Keratinocyte (primary cell): Measurements from ENCODE around the gene PRKN. TPM values are rescaled to one million over a fixed set of nuclear protein-coding genes. Genes with fewer than 3 reads are reported as not detected.

Experiments
- DNase-seq: peaks from one replicate; pipeline ENCODE4 v3.0.0-alpha.2; 2011; ENCODE audit warnings: low read depth, missing footprints, low spot score
- FAIRE-seq: peaks from 2 replicates; lab custom pipeline; 2011; peaks lifted over from hg19 to GRCh38; lab: Jason Lieb, UNC
- H2AFZ ChIP-seq: 2 replicates; pipeline ENCODE4 v1.6.0; 2012; ENCODE audit warnings: low read length, control low read depth, inconsistent platforms; ENCODE audit not compliant: control insufficient read depth
- H3K27ac ChIP-seq: 2 replicates; pipeline ENCODE4 v1.5.1; 2011; ENCODE audit warnings: low read length; ENCODE audit not compliant: control insufficient read depth, insufficient read depth
- H3K27me3 ChIP-seq: 3 replicates; pipeline ENCODE4 v1.6.0; 2011; ENCODE audit warnings: low read length; ENCODE audit not compliant: control insufficient read depth, insufficient read depth; ENCODE audit errors: extremely low read depth
- H3K36me3 ChIP-seq, 2 experiments: 2 replicates in 1 of 2; 3 replicates in 1 of 2; pipeline ENCODE4 v1.5.1; 2011; ENCODE audit warnings: low read length in 2 of 2, mild to moderate bottlenecking in 1 of 2; ENCODE audit not compliant: control insufficient read depth in 2 of 2, insufficient read depth in 2 of 2; ENCODE audit errors: extremely low read depth in 1 of 2
- H3K4me1 ChIP-seq: 3 replicates; pipeline ENCODE4 v1.5.1; 2011; ENCODE audit warnings: low read length; ENCODE audit not compliant: control insufficient read depth, insufficient read depth; ENCODE audit errors: extremely low read depth
- H3K4me2 ChIP-seq: 3 replicates; pipeline ENCODE4 v1.6.0; 2011; ENCODE audit warnings: low read depth, low read length; ENCODE audit not compliant: control insufficient read depth, insufficient read depth; ENCODE audit errors: extremely low read depth
- H3K4me3 ChIP-seq, 3 experiments: fragments of 200-600 bp in 1 of 3; sonication (generic) in 1 of 3; 2 replicates in 2 of 3; 3 replicates in 1 of 3; pipeline ENCODE4 v1.5.1; 2011 to 2016; ENCODE audit warnings: low read length in 3 of 3, mild to moderate bottlenecking in 3 of 3, control low read depth in 2 of 3, inconsistent platforms in 1 of 3, low read depth in 1 of 3, mixed read lengths in 1 of 3, mixed run types in 1 of 3, moderate library complexity in 1 of 3; ENCODE audit not compliant: control insufficient read depth in 2 of 3, insufficient read depth in 2 of 3; ENCODE audit errors: extremely low read depth in 1 of 3
- H3K79me2 ChIP-seq: 2 replicates; pipeline ENCODE4 v1.6.0; 2012; ENCODE audit warnings: low read length; ENCODE audit not compliant: control insufficient read depth, insufficient read depth
- H3K9ac ChIP-seq: 3 replicates; pipeline ENCODE4 v1.6.0; 2011; ENCODE audit warnings: low read length; ENCODE audit not compliant: control insufficient read depth, insufficient read depth; ENCODE audit errors: extremely low read depth
- H3K9me1 ChIP-seq: 3 replicates; pipeline ENCODE4 v1.6.0; 2011; ENCODE audit warnings: low read length; ENCODE audit not compliant: control insufficient read depth, insufficient read depth; ENCODE audit errors: extremely low read depth
- H3K9me3 ChIP-seq: 2 replicates; pipeline ENCODE4 v1.5.1; 2012; ENCODE audit warnings: low read depth, low read length; ENCODE audit not compliant: control insufficient read depth
- H4K20me1 ChIP-seq: 3 replicates; pipeline ENCODE4 v1.6.0; 2011; ENCODE audit warnings: low read length; ENCODE audit not compliant: control insufficient read depth, insufficient read depth; ENCODE audit errors: extremely low read depth
- EZH2 ChIP-seq: IDR thresholded peaks from one replicate; pipeline ENCODE4 v1.6.1; 2012; ENCODE audit warnings: inconsistent platforms, mild to moderate bottlenecking, low read length, moderate library complexity
- dilution Hi-C: fragments of 300-500 bp; cut with MboI; formaldehyde crosslinking; loops from one replicate; pipeline ENCODE4 v1.7.0; 2020; ENCODE audit warnings: low sequenced_read_pairs; ENCODE audit not compliant: extremely low pct_ligation_motif_present
- polyA plus RNA-seq, 5 experiments: library from polyadenylated mRNA; depleted of rRNA in 3 of 5; stranded (reverse) in 3 of 5; stranded (forward) in 1 of 5; unstranded in 1 of 5; fragments of >200 nt; gene quantifications; 1 replicate in 1 of 5; 2 replicates in 3 of 5; 3 replicates in 1 of 5; pipeline versions ENCODE4 v1.2.1 to v1.2.3, GENCODE V29; 2011 to 2012; ENCODE audit warnings: missing spikeins in 2 of 5, low read depth in 1 of 5, low replicate concordance in 1 of 5
- TF ChIP-seq, protein P1 (sequence below), 3 experiments: IDR thresholded peaks in 1 of 3; conservative IDR thresholded peaks in 1 of 3; optimal IDR thresholded peaks in 1 of 3; 2 replicates in 2 of 3; 3 replicates in 1 of 3; pipeline versions ENCODE3 to v1.5.1; 2011; ENCODE audit warnings: low read length in 3 of 3, mild to moderate bottlenecking in 3 of 3, moderate library complexity in 2 of 3, control low read depth in 1 of 3, inconsistent platforms in 1 of 3; ENCODE audit not compliant: insufficient read depth in 2 of 3; ENCODE audit errors: extremely low read depth in 1 of 3

PRKN gene
- polyA plus RNA-seq, 1 donor (not counting 4 experiments of a cell fraction or from before 2014, with no cell fraction given) = 0.67 TPM

DNA sequence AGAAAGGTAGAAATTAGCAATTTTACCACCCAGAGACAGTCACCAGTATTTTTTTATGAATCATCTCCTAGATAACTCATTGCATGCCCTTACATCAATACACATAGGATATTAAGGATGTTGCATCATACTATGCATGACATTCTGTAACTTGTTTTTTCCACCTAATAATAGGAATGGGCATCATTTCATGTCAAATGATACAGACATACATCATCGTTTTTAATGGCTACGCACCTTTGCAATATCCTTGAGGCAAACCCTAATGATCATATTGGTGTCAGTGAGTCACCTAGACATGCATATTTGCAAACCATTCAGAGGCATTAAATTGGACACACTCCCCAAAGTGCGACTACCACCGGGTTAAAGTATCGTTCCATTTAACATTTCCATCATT is 1144.0 kb downstream of the PRKN start:
- no peaks in the 10 kb centered on the region for H3K79me2 ChIP-seq
- peak overlapping the region; percentile 87 for H3K27ac ChIP-seq
- H3K9me3 ChIP-seq = no peaks in the 10 kb centered on the region
- peaks cover 18% of the 10 kb centered on the region for H3K4me1 ChIP-seq
- peak; percentile 63 for FAIRE-seq
- H4K20me1 ChIP-seq = no peaks in the 10 kb centered on the region
- no peaks in the 10 kb centered on the region for H3K36me3 ChIP-seq
- no peaks in the 10 kb centered on the region for H3K27me3 ChIP-seq
- H3K4me3 ChIP-seq = peak overlapping the region in 1 of 3 experiments; percentile 29
- H3K4me2 ChIP-seq = peak overlapping the region; percentile 83
- peak overlapping the region; percentile 14 for H3K9ac ChIP-seq
- no peak for TF ChIP-seq EZH2
- TF ChIP-seq, protein P1, sequence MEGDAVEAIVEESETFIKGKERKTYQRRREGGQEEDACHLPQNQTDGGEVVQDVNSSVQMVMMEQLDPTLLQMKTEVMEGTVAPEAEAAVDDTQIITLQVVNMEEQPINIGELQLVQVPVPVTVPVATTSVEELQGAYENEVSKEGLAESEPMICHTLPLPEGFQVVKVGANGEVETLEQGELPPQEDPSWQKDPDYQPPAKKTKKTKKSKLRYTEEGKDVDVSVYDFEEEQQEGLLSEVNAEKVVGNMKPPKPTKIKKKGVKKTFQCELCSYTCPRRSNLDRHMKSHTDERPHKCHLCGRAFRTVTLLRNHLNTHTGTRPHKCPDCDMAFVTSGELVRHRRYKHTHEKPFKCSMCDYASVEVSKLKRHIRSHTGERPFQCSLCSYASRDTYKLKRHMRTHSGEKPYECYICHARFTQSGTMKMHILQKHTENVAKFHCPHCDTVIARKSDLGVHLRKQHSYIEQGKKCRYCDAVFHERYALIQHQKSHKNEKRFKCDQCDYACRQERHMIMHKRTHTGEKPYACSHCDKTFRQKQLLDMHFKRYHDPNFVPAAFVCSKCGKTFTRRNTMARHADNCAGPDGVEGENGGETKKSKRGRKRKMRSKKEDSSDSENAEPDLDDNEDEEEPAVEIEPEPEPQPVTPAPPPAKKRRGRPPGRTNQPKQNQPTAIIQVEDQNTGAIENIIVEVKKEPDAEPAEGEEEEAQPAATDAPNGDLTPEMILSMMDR (optimal IDR thresholded peaks at IDR 0.05 in 1 of 3, IDR thresholded peaks at IDR 0.05 in 1 of 3, conservative IDR thresholded peaks at IDR 0.05 in 1 of 3; ENCODE audit: extremely low read depth in 1 of 3, insufficient read depth in 2 of 3, low read length in 3 of 3) = no peak
- dilution Hi-C loops = no loop called here
- DNase-seq = peak; percentile 85
- H3K9me1 ChIP-seq = no peaks in the 10 kb centered on the region
- H2AFZ ChIP-seq = no peak overlapping the region

DNA sequence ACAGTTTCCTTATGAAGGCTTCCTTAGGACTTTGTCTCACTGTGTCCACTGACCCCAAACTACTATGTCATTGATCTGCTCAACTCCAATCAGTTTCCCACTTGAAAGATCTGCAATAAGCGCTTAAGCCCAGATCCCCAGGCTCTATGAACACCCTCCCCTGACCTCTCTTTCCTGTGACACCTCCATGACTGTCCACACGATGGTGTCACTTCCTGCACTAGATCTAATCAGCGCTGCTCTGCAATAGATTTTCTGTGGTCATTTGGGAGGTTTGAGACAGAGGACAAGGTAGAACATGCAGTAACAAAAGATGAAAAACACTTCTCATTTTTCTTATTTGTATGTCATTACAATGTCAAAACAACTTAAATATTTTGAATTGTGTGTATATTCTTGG is 1149.1 kb downstream of the PRKN start:
- dilution Hi-C loops = no loop called here
- Histone ChIP-seq H3K4me3 (no peak overlapping the region), H3K79me2 (no peaks in the 10 kb centered on the region), H3K4me2 (no peak overlapping the region), H4K20me1 (no peaks in the 10 kb centered on the region), H3K27me3 (no peaks in the 10 kb centered on the region), H3K9ac (no peak overlapping the region), H3K27ac (no peak overlapping the region), H3K36me3 (no peaks in the 10 kb centered on the region), H3K9me1 (no peaks in the 10 kb centered on the region), H3K4me1 (peaks cover 7% of the 10 kb centered on the region), H2AFZ (no peak overlapping the region), H3K9me3 (no peaks in the 10 kb centered on the region)
- FAIRE-seq (no peak), DNase-seq (no peak)
- no peak for TF ChIP-seq EZH2
- TF ChIP-seq, protein P1 (optimal IDR thresholded peaks at IDR 0.05 in 1 of 3, IDR thresholded peaks at IDR 0.05 in 1 of 3, conservative IDR thresholded peaks at IDR 0.05 in 1 of 3; ENCODE audit: extremely low read depth in 1 of 3, insufficient read depth in 2 of 3, low read length in 3 of 3) = peak in 1 of 3 experiments; percentile 1
